Measurements from ENCODE around the gene EGFL7. TPM values are rescaled to one million over a fixed set of nuclear protein-coding genes. Genes with fewer than 3 reads are reported as not detected.

The EGFL7 gene
- total RNA-seq, 1 experiment from 2014 or later = 53.1 TPM

DNA sequence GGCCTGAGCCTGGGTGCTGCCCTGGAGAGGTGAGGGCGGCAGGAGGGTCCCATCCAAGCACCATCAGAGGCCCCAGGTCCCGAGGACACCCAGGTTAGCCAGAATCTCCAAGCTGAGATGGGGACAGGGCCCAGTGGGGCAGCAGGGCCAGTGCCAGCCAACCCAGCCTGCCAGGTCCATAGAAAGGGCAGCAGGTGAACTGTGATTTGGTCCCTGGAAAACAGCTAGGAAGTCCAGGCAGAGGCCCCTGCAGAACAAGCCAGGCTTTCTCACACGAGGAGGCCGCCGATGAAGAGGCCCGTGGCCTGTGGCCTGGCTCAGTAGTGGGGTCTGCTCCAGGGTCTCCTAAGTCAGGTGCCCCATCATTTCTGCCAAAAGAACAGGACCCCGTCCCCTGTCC is 22.5 kb downstream of the EGFL7 start:
- H3K4me2 ChIP-seq = peak overlapping the region; percentile 99
- no peaks in the 10 kb centered on the region for H3K36me3 ChIP-seq (ENCODE audit: low read depth)
- peaks cover 29% of the 10 kb centered on the region for H3K79me2 ChIP-seq (ENCODE audit: low read depth)
- no peaks in the 10 kb centered on the region for H3K9me3 ChIP-seq (ENCODE audit: insufficient read depth, low read depth)
- no peaks in the 10 kb centered on the region for H3K27me3 ChIP-seq (ENCODE audit: insufficient read depth, low read depth)
- no TSS peak for BruUV-seq (replicated peaks)
- H3K4me3 ChIP-seq = peak overlapping the region; percentile 90; the same call in 1 of the 2 replicates
- H3F3A ChIP-seq (ENCODE audit: insufficient read depth, low read depth) = peaks cover 15% of the 10 kb centered on the region; the same call in 1 of the 2 replicates
- ChIA-PET POLR2A (ENCODE audit: unreplicated experiment) (no interaction called here), CTCF (interaction anchor here (0.6 kb wide), 1 partner anchor 239 kb away, joined by 4 read pairs; no protein-coding TSS in a partner anchor)
- DNase-seq = no peak
- H4K20me1 ChIP-seq (ENCODE audit: insufficient read depth) = peaks cover 27% of the 10 kb centered on the region
- no peak overlapping the region for H2AFZ ChIP-seq
- H3K27ac ChIP-seq = no peak overlapping the region
- TF ChIP-seq, protein P1, sequence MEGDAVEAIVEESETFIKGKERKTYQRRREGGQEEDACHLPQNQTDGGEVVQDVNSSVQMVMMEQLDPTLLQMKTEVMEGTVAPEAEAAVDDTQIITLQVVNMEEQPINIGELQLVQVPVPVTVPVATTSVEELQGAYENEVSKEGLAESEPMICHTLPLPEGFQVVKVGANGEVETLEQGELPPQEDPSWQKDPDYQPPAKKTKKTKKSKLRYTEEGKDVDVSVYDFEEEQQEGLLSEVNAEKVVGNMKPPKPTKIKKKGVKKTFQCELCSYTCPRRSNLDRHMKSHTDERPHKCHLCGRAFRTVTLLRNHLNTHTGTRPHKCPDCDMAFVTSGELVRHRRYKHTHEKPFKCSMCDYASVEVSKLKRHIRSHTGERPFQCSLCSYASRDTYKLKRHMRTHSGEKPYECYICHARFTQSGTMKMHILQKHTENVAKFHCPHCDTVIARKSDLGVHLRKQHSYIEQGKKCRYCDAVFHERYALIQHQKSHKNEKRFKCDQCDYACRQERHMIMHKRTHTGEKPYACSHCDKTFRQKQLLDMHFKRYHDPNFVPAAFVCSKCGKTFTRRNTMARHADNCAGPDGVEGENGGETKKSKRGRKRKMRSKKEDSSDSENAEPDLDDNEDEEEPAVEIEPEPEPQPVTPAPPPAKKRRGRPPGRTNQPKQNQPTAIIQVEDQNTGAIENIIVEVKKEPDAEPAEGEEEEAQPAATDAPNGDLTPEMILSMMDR (conservative IDR thresholded peaks at IDR 0.05) = no peak
- TF ChIP-seq EZH2 (IDR thresholded peaks at IDR 0.05; ENCODE audit: low read depth) = no peak
- no peaks in the 10 kb centered on the region for H3K9me2 ChIP-seq (ENCODE audit: insufficient read depth)
- H3K4me1 ChIP-seq (replicated peaks; ENCODE audit: insufficient read depth) = peaks cover 20% of the 10 kb centered on the region
- intact Hi-C loops (cut with micrococcal nuclease; ENCODE audit: unreplicated experiment) = no loop called here

DNA sequence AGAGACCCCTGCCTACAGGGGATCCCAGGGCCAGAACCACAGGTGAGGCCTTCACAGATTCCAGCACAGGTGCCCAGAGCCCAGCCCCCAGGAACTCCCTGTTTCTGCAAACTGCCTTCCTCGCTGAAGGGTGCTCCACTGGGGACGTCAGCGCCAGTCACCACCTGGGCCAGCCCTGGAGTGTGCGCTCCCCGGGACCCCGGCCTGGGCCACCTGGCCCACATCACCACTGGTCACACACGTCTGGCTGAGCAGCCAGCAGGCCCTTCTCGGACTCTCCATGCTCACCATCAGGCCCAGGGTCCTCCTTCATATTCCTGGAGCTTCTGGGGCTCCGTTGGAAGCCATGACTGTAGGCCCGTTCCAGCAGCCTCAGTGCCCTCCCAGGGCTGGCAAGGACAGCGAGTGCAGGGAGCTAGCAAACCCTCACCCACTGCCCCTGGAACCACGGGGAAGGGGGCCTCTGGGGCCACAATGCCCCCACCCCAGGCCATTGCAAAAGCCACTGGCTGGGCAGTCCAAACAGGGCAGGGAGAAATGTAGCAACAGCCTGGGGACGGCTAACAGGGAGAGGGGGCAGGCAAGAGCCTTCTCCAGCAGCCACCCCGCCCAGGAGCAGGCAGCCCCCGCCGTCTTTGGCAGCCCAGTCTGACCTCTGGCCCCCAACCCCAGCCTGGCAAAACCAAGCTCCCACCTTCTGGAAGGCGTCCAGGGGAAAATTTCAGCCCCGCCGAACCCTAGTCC is 23.2 kb downstream of the EGFL7 start:
- no peaks in the 10 kb centered on the region for H3K27me3 ChIP-seq (ENCODE audit: insufficient read depth, low read depth)
- H3K27ac ChIP-seq = no peak overlapping the region
- H3K36me3 ChIP-seq (ENCODE audit: low read depth) = no peaks in the 10 kb centered on the region
- ChIA-PET POLR2A (ENCODE audit: unreplicated experiment) (no interaction called here), CTCF (no interaction called here)
- intact Hi-C loops (cut with micrococcal nuclease; ENCODE audit: unreplicated experiment) = no loop called here
- no peaks in the 10 kb centered on the region for H3K9me2 ChIP-seq (ENCODE audit: insufficient read depth)
- H3K9me3 ChIP-seq (ENCODE audit: insufficient read depth, low read depth) = no peaks in the 10 kb centered on the region
- H3K79me2 ChIP-seq (ENCODE audit: low read depth) = peaks cover 29% of the 10 kb centered on the region
- TF ChIP-seq EZH2 (IDR thresholded peaks at IDR 0.05; ENCODE audit: low read depth) = no peak
- TF ChIP-seq, protein P1 (conservative IDR thresholded peaks at IDR 0.05) = no peak
- TSS peak; percentile 52 for BruUV-seq (replicated peaks)
- peak overlapping the region; percentile 90 for H3K4me3 ChIP-seq
- H2AFZ ChIP-seq = peak overlapping the region; percentile 93
- DNase-seq = no peak
- H4K20me1 ChIP-seq (ENCODE audit: insufficient read depth) = peaks cover 26% of the 10 kb centered on the region
- peaks cover 20% of the 10 kb centered on the region for H3K4me1 ChIP-seq (replicated peaks; ENCODE audit: insufficient read depth)
- H3K4me2 ChIP-seq = peak overlapping the region; percentile 99
- H3F3A ChIP-seq (ENCODE audit: insufficient read depth, low read depth) = peaks cover 14% of the 10 kb centered on the region; the same call in 1 of the 2 replicates

DNA sequence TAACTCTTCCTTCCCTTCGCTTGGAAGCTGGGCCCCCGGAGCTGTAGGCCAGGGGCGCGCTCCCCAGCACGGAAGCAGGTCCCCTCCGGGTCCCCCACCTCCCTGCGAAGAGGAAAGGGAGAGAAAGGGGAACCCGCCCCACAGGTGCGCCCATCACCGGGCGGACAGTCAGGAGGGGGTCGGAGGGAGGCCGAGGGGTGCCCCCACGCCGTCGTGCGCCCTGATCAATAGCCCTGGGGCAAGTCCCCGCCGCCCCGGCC is 23.7 kb downstream of the EGFL7 start:
- CTCF ChIA-PET = no interaction called here
- intact Hi-C loops (cut with micrococcal nuclease; ENCODE audit: unreplicated experiment) = no loop called here
- H2AFZ ChIP-seq = peak overlapping the region; percentile 93

More for the DNA sequence above, 23.7 kb downstream of the EGFL7 start:
- no TSS peak for BruUV-seq (replicated peaks)
- no peaks in the 10 kb centered on the region for H3K9me3 ChIP-seq (ENCODE audit: insufficient read depth, low read depth)
- H3F3A ChIP-seq (ENCODE audit: insufficient read depth, low read depth) = peaks cover 12% of the 10 kb centered on the region; the same call in 1 of the 2 replicates
- peak overlapping the region; percentile 90 for H3K4me3 ChIP-seq
- H3K27me3 ChIP-seq (ENCODE audit: insufficient read depth, low read depth) = no peaks in the 10 kb centered on the region
- POLR2A ChIA-PET (ENCODE audit: unreplicated experiment) = no interaction called here
- TF ChIP-seq, protein P1 (conservative IDR thresholded peaks at IDR 0.05) = no peak
- no peak for TF ChIP-seq EZH2 (IDR thresholded peaks at IDR 0.05; ENCODE audit: low read depth)
- H3K4me2 ChIP-seq = peak overlapping the region; percentile 99
- no peaks in the 10 kb centered on the region for H3K36me3 ChIP-seq (ENCODE audit: low read depth)
- peaks cover 29% of the 10 kb centered on the region for H3K79me2 ChIP-seq (ENCODE audit: low read depth)
- no peak for DNase-seq
- no peaks in the 10 kb centered on the region for H3K9me2 ChIP-seq (ENCODE audit: insufficient read depth)
- H3K4me1 ChIP-seq (replicated peaks; ENCODE audit: insufficient read depth) = peaks cover 20% of the 10 kb centered on the region
- peaks cover 26% of the 10 kb centered on the region for H4K20me1 ChIP-seq (ENCODE audit: insufficient read depth)
- peak overlapping the region; percentile 61; the same call in 1 of the 2 replicates for H3K27ac ChIP-seq
